DND-41 (cell line): ENCODE results near the gene MYH7B.

Experiments
- CTCF ChIP-seq: IDR thresholded peaks from 2 replicates; pipeline ENCODE4 v1.5.1; 2012; ENCODE audit warnings: borderline replicate concordance, low read length, moderate library complexity, mild to moderate bottlenecking; ENCODE audit not compliant: poor library complexity, severe bottlenecking; ENCODE audit errors: extremely low read depth
- EZH2 ChIP-seq: IDR thresholded peaks from 3 replicates; pipeline ENCODE4 v1.6.1; 2012; ENCODE audit warnings: borderline replicate concordance, low read depth, mild to moderate bottlenecking, moderate library complexity, low read length, inconsistent platforms; ENCODE audit not compliant: severe bottlenecking

GRCh38 chr20:34946661-34947060 lies 9.0 kb upstream of the MYH7B start:
- TF ChIP-seq CTCF (no peak), EZH2 (no peak)
